Neuronal stem cell (in vitro differentiated cells): ENCODE measurements around the gene ABCC8.

Source experiments
- DNase-seq: peaks from one replicate; pipeline ENCODE4 v3.0.0-alpha.2; 2013; ENCODE audit warnings: low spot score
- H2AFZ ChIP-seq: one replicate; pipeline ENCODE4 v1.6.1; 2013; ENCODE audit warnings: mild to moderate bottlenecking, low read length, inconsistent platforms
- H2AK5ac ChIP-seq: 2 replicates; pipeline ENCODE4 v1.6.1; 2013; ENCODE audit warnings: low read depth, mild to moderate bottlenecking, inconsistent platforms, low read length, moderate library complexity, mixed read lengths
- H2BK120ac ChIP-seq: 2 replicates; pipeline ENCODE4 v1.6.1; 2013; ENCODE audit warnings: low read depth, mild to moderate bottlenecking, inconsistent platforms, low read length, moderate library complexity, mixed read lengths
- H2BK12ac ChIP-seq: one replicate; pipeline ENCODE4 v1.6.1; 2013; ENCODE audit warnings: low read length, inconsistent platforms
- H2BK15ac ChIP-seq: 2 replicates; pipeline ENCODE4 v1.6.1; 2013; ENCODE audit warnings: mild to moderate bottlenecking, low read length, inconsistent platforms, mixed read lengths
- H2BK5ac ChIP-seq: one replicate; pipeline ENCODE4 v1.6.1; 2013; ENCODE audit warnings: inconsistent platforms, mild to moderate bottlenecking, low read length, moderate library complexity
- H3K14ac ChIP-seq: one replicate; pipeline ENCODE4 v1.6.1; 2013; ENCODE audit warnings: low read length, inconsistent platforms
- H3K18ac ChIP-seq: 2 replicates; pipeline ENCODE4 v1.6.1; 2013; ENCODE audit warnings: low read length, inconsistent platforms
- H3K23ac ChIP-seq: 2 replicates; pipeline ENCODE4 v1.6.1; 2013; ENCODE audit warnings: low read depth, mild to moderate bottlenecking, mixed read lengths, low read length, inconsistent platforms; ENCODE audit not compliant: poor library complexity
- H3K27ac ChIP-seq: replicated peaks from 3 replicates; pipeline ENCODE4 v1.5.1; 2013; ENCODE audit warnings: low read length, inconsistent platforms
- H3K27me3 ChIP-seq, 3 experiments: 2 replicates each; pipeline ENCODE4 v1.6.1; 2013; ENCODE audit warnings: low read length in 3 of 3, mild to moderate bottlenecking in 2 of 3, inconsistent platforms in 1 of 3, low read depth in 1 of 3, mixed read lengths in 1 of 3, moderate library complexity in 1 of 3; ENCODE audit not compliant: control insufficient read depth in 3 of 3, insufficient read depth in 3 of 3
- H3K36me3 ChIP-seq, 2 donors: replicated peaks in 1 of 2; 2 replicates each; pipeline ENCODE4 v1.6.1; 2013; ENCODE audit warnings: low read length in 2 of 2; ENCODE audit not compliant: control insufficient read depth in 2 of 2, insufficient read depth in 2 of 2
- H3K4ac ChIP-seq: 2 replicates; pipeline ENCODE4 v1.6.1; 2013; ENCODE audit warnings: inconsistent platforms, mild to moderate bottlenecking, low read length, moderate library complexity
- H3K4me1 ChIP-seq, 2 donors: 1 replicate in 1 of 2; 2 replicates in 1 of 2; pipeline ENCODE4 v1.6.1; 2013; ENCODE audit warnings: low read length in 2 of 2, low read depth in 1 of 2; ENCODE audit not compliant: control insufficient read depth in 2 of 2, insufficient read depth in 1 of 2
- H3K4me2 ChIP-seq: one replicate; pipeline ENCODE4 v1.6.1; 2013; ENCODE audit warnings: mild to moderate bottlenecking, low read length, inconsistent platforms; ENCODE audit not compliant: insufficient read depth, poor library complexity, severe bottlenecking
- H3K4me3 ChIP-seq, 2 donors: 2 replicates each; pipeline ENCODE4 v1.5.1; 2013; ENCODE audit warnings: low read length in 2 of 2, mild to moderate bottlenecking in 2 of 2, inconsistent platforms in 1 of 2, moderate library complexity in 1 of 2
- H3K79me1 ChIP-seq: one replicate; pipeline ENCODE4 v1.6.1; 2013; ENCODE audit warnings: low read depth, mild to moderate bottlenecking, inconsistent platforms, low read length, moderate library complexity
- H3K9ac ChIP-seq: one replicate; pipeline ENCODE4 v1.6.1; 2013; ENCODE audit warnings: mild to moderate bottlenecking, low read depth, low read length, inconsistent platforms; ENCODE audit not compliant: poor library complexity
- H3K9me3 ChIP-seq, 2 donors: replicated peaks in 1 of 2; 2 replicates each; pipeline versions ENCODE3 to v1.6.1; 2013; ENCODE audit warnings: low read length in 2 of 2, mild to moderate bottlenecking in 2 of 2, inconsistent platforms in 1 of 2, low read depth in 1 of 2, mixed read lengths in 1 of 2, moderate library complexity in 1 of 2; ENCODE audit not compliant: control insufficient read depth in 2 of 2, insufficient read depth in 1 of 2
- H4K8ac ChIP-seq: one replicate; pipeline ENCODE4 v1.6.1; 2013; ENCODE audit warnings: low read depth, mild to moderate bottlenecking, inconsistent platforms, low read length, moderate library complexity
- H4K91ac ChIP-seq: one replicate; pipeline ENCODE4 v1.6.1; 2013; ENCODE audit warnings: low read length, low read depth, mild to moderate bottlenecking, inconsistent platforms; ENCODE audit not compliant: poor library complexity
- WGBS, 2 donors: extraction: QIAGEN DNeasy Blood & Tissue Kit; methylation state at CpG; one replicate each; pipeline ENCODE4 v1.1.7; 2013; ENCODE audit warnings: missing lambda C conversion rate in 2 of 2, mixed read lengths in 1 of 2; ENCODE audit not compliant: insufficient read length in 2 of 2, insufficient replicate concordance in 1 of 2; ENCODE audit errors: extremely low coverage in 2 of 2; 5-methylcytosine and 5-hydroxymethylcytosine counted together

ABCC8 gene

DNA sequence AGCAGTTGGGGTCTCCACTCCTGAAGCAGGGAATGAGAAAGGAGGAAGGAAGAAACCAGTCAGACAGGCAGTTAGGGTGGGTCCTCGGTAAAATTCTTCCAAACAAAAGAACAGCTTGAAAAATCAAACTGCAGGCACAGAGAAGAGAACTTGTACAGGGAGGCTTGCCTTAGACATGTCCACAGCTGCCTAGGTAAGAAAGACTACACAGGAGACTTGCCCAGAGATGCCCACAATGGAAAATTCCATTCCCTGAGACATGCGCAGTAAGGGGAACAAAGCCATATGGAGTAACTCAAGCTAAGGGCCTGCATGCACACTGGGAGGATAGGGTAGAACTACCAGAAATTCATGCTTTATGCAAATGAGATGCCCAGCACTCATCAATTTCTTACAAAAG lies 98.0 kb downstream of the ABCC8 start:
- Histone ChIP-seq H3K79me1 (no peaks in the 10 kb centered on the region), H2AK5ac (no peak overlapping the region), H3K27me3 (no peaks in the 10 kb centered on the region), H3K27ac (no peak overlapping the region), H2BK12ac (no peak overlapping the region), H3K36me3 (peaks cover 0 to 74% of the 10 kb centered on the region in 2 donors), H4K91ac (no peak overlapping the region), H2BK120ac (no peak overlapping the region), H3K9me3 (peaks cover 10 to 46% of the 10 kb centered on the region in 2 donors), H3K18ac (no peak overlapping the region), H2BK5ac (no peak overlapping the region), H3K4ac (no peak overlapping the region), H3K4me2 (no peak overlapping the region), H3K4me3 (no peak overlapping the region), H3K23ac (no peak overlapping the region), H2BK15ac (no peak overlapping the region), H2AFZ (no peak overlapping the region), H4K8ac (no peak overlapping the region), H3K14ac (no peak overlapping the region), H3K9ac (no peak overlapping the region), H3K4me1 (no peaks in the 10 kb centered on the region)
- WGBS, 2 donors, result no CpG with 5 or more reads among the region's 2 CpGs
- DNase-seq, result no peak

GRCh38 chr11:17376493-17376892 lies 100.2 kb downstream of the ABCC8 start:
- Histone ChIP-seq H3K23ac (no peak overlapping the region), H2BK5ac (no peak overlapping the region), H3K9ac (no peak overlapping the region), H2AK5ac (no peak overlapping the region), H4K8ac (no peak overlapping the region), H3K79me1 (no peaks in the 10 kb centered on the region), H3K18ac (no peak overlapping the region), H2BK120ac (no peak overlapping the region), H2AFZ (no peak overlapping the region), H3K9me3 (peaks cover 25 to 67% of the 10 kb centered on the region in 2 donors), H3K4me2 (no peak overlapping the region), H3K14ac (no peak overlapping the region), H2BK15ac (no peak overlapping the region), H3K36me3 (peaks cover 0 to 96% of the 10 kb centered on the region in 2 donors), H3K4me3 (no peak overlapping the region), H3K27me3 (no peaks in the 10 kb centered on the region), H3K27ac (no peak overlapping the region), H3K4ac (no peak overlapping the region), H4K91ac (no peak overlapping the region), H3K4me1 (no peaks in the 10 kb centered on the region), H2BK12ac (no peak overlapping the region)
- no CpG with 5 or more reads among the region's 3 CpGs for WGBS, 2 donors
- no peak for DNase-seq

GRCh38 chr11:17375547-17375946 lies 101.1 kb downstream of the ABCC8 start:
- H3K9ac ChIP-seq, result no peak overlapping the region
- no peak for DNase-seq

DNA sequence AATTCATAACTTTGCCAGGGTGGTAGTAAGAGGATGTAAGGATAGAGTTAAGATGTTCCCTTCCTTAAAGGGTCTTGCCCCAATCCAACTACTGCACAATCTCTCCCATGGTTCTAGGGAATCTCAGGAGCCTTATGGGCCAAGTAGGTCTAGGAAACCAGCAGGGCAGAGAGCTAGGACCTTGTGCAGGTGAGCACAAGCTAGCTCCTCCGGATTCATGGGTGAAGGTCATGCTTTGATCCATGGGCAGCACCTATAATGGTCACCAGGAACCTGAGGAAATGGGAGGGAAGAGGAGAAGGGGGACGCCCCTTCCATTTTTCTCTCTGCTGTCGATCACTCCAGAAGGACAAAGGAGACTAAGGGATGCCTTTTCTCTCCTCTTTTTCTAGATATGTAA lies 105.0 kb downstream of the ABCC8 start:
- no peak overlapping the region for H3K4me2 ChIP-seq
- H4K91ac ChIP-seq, result no peak overlapping the region
- no peak overlapping the region for H2BK5ac ChIP-seq
- H3K27ac ChIP-seq, result no peak overlapping the region
- DNase-seq, result no peak
- H2BK15ac ChIP-seq, result no peak overlapping the region
- no peaks in the 10 kb centered on the region for H3K4me1 ChIP-seq
- H2AFZ ChIP-seq, result no peak overlapping the region
- WGBS, 2 donors, result no CpG with 5 or more reads among the region's 3 CpGs
- H3K9me3 ChIP-seq, result peaks cover 41 to 89% of the 10 kb centered on the region in 2 donors
- no peak overlapping the region for H2BK120ac ChIP-seq
- H3K18ac ChIP-seq, result no peak overlapping the region
- H3K14ac ChIP-seq, result no peak overlapping the region
- H2AK5ac ChIP-seq, result no peak overlapping the region
- no peaks in the 10 kb centered on the region for H3K27me3 ChIP-seq
- peaks cover 4 to 99% of the 10 kb centered on the region in 2 donors for H3K36me3 ChIP-seq
- H3K79me1 ChIP-seq, result no peaks in the 10 kb centered on the region
- no peak overlapping the region for H2BK12ac ChIP-seq
- H3K23ac ChIP-seq, result no peak overlapping the region
- no peak overlapping the region for H4K8ac ChIP-seq
- no peak overlapping the region for H3K4me3 ChIP-seq
- no peak overlapping the region for H3K4ac ChIP-seq
- H3K9ac ChIP-seq, result no peak overlapping the region

More at GRCh38 chr11:17375547-17375946, 101.1 kb downstream of the ABCC8 start:
- Histone ChIP-seq H3K4me3 (no peak overlapping the region), H3K18ac (no peak overlapping the region), H4K91ac (no peak overlapping the region), H2BK12ac (no peak overlapping the region), H3K4ac (no peak overlapping the region), H2BK120ac (no peak overlapping the region), H2BK15ac (no peak overlapping the region), H3K79me1 (no peaks in the 10 kb centered on the region), H3K4me2 (no peak overlapping the region), H3K14ac (no peak overlapping the region), H4K8ac (no peak overlapping the region), H3K36me3 (peaks cover 0 to 100% of the 10 kb centered on the region in 2 donors), H3K4me1 (no peaks in the 10 kb centered on the region), H2AK5ac (no peak overlapping the region), H3K9me3 (peaks cover 34 to 77% of the 10 kb centered on the region in 2 donors), H2AFZ (no peak overlapping the region), H2BK5ac (no peak overlapping the region), H3K27ac (no peak overlapping the region), H3K27me3 (no peaks in the 10 kb centered on the region), H3K23ac (no peak overlapping the region)
- no CpG with 5 or more reads among the region's 5 CpGs for WGBS, 2 donors
